HG03060 (cell line): ENCODE data around the gene EIF4EBP3.
"Not testable (repeated sequence)": the region's sequence is repeated elsewhere in the genome, so short reads cannot be mapped to it uniquely, and the experiment has no call there.

Experiments
- ATAC-seq: cut with Tn5 transposase; IDR thresholded peaks from one replicate; pipeline ENCODE4 v1.9.1; 2021; ENCODE audit warnings: low read depth, moderate number of reproducible peaks; ENCODE audit not compliant: unreplicated experiment

The EIF4EBP3 gene

GRCh38 chr5:140574165-140574564 is 26.7 kb downstream of the EIF4EBP3 start:
- no peak for ATAC-seq

DNA sequence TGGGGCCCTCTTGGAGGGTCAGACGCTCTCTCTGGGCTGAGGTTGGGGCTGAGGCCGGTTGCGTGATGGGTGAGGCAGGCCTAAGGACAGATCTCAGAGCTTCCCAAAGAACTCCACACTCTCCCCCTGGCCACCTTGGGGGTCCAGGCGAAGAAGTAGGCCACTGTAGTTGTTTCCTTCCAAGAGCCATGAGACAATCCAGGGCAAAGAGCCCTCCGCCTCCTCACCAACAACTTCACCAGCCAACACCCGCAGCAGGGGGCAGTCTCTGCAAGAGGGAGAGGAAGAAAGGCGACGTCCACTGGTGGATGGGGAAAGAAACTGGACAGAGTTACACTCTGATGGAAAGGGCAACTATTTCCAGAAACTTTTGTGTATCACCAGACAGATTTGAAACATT is 27.8 kb downstream of the EIF4EBP3 start:
- no peak for ATAC-seq

- no peak for ATAC-seq
These were observed 29.3 kb downstream of the EIF4EBP3 start for GRCh38 chr5:140576776-140577201.

DNA sequence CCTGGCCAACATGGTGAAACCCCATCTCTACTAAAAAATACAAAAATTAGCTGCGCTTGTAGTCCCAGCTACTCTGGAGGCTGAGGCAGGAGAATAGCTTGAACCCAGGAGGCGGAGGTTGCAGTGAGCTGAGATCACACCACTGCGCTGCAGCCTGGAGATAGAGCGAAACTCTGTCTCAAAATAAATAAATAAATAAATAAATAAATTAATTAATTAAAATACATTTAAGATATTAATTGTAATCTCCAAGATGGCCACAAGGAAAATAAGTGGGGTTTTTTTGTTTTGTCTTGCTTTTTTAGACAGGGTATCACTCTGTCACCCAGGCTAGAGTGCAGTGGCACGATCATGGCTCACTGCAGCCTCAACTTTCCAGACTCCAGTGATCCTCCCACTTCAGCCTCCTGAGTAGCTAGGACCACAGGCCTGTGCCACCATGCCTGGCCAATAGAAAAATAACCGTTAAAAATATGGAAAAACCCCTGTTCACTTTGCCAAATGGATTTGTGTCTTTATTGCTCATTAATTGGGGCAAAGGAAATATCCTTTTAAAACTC is 31.8 kb downstream of the EIF4EBP3 start:
- not testable (repeated sequence) for ATAC-seq

- ATAC-seq = no peak
These were observed 40.0 kb downstream of the EIF4EBP3 start for GRCh38 chr5:140587495-140587894.

DNA sequence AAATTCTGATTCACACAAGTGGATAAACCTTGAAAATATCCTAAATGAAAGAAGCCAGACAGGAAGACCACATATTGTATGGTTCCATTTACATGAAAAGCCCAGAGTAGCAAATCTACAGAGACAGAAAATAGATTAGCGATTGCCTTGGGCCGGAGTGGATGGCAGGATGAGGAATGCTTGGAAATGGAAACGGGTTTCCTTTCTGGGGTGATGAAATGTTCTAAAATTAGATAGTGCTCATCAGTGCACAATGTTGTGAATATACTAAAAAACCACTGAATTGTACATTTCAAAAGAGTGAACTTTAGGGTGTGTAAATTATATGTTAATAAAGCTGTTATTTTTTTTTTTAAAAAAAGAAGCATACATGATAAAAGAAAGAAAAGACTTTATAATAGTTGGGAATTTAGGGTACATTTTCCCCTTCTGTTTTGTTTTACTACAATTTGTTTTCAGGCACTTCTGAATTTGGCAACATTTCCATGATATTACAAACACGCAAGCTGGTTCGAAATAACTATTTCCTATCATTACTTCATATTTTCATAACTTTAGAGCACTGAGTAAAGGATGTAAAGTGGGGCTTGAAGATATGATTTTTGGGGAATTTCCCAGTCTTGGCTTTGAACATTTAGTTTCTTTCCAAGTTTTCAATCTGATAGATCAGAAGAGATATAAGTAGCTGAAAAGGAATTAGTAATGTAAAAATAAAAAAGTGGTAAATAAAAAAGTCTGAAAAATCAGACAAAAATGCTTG is 41.0 kb downstream of the EIF4EBP3 start:
- no peak for ATAC-seq

DNA sequence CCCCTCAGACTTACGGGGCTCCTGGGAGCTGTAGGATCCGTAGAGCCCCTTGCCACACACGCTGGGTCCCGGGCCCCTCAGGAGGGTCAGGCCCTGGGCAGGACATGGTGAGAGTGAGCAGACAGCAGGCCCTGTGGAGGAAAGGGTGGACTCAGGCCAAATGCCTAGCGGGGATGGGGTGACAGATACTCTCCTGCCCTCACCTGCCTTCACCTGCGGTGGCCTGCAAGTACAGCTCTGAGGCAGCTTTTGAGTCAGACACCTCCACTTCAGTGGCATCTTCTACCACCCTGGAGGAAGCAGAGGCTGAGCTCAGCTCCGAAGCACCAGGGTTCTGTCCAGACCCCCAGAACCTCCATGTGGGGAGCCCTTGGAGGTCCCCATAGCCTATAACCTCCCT is 43.4 kb downstream of the EIF4EBP3 start:
- ATAC-seq = no peak

DNA sequence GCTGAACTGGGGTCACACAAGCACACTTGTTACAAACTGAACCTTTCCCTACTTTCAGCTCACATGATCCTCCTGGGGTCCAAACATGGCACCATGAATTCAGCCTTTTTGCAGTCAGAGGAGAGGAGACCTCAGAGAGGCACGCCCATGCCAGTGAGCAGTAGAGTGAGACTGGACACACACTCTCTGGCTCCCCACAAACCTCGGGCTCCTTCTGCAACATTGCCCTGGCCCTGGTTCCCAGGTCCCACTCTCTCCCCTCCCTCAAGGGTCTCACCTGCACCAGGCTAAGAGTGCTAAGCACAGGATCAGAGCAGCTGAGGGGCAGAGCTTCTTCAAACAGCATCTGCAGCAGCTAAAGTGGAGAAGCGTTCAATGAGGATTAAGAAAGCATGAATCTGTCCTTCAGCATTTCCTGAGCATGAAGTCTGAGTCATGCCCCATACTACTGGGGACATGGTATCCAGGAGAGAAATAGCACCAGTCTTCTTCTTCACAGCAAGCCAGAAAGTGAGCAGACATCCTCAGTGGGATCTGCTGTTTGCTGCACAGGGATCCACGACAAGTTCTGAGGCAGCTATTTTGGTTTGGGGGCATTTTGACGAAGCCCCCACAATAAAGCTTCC is 44.4 kb downstream of the EIF4EBP3 start:
- no peak for ATAC-seq

GRCh38 chr5:140593070-140593469 is 45.6 kb downstream of the EIF4EBP3 start:
- not testable (repeated sequence) for ATAC-seq

DNA sequence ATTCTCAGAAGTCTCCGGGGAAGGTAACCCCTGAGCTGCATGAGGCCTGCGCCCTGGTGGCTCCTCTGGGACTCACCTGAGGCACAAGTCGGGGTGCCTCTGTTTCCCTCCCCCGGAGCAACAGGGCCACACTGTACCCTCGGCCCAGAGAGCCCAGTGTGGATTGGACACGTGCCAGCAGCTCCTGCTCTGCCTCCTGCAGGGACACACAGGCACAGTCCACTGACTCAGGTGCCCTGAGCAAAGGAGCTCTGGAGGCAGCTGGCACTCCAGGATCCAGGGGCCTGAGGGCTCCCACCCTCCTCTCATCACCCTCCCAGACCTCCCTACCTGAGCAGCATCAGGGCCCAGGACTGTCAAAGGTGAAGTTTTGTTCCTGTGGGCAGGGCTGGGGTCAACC is 46.7 kb downstream of the EIF4EBP3 start:
- ATAC-seq = no peak

GRCh38 chr5:140595538-140596300 is 48.3 kb downstream of the EIF4EBP3 start:
- ATAC-seq = no peak

DNA sequence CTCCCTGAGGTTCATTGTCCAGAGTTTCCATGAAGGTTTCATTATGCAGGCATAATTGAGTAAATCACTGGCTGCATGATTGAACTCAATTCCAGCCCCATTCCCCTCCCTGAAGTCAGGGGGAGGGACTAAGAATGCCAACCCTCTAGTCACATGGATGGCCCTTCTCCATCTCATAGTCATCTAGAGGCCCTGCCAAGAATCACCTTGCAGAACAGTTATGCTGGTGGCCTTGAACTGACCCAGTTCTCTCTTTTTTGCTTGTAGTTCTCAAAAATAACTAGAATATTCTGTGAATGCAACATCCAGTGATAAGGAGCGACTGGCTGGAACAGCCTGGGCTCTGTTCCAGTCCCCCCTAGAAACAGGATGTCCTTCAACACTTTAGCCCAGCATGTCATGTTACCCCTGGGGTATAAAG is 48.9 kb downstream of the EIF4EBP3 start:
- ATAC-seq = no peak

GRCh38 chr5:140598836-140599235 is 51.4 kb downstream of the EIF4EBP3 start:
- ATAC-seq = no peak
